Brain microvascular endothelial cell (primary cell): ENCODE results near the gene HOXB6.

Source experiments
- DNase-seq: peaks from one replicate; pipeline ENCODE4 v3.0.0-alpha.2; 2020
- H3K27ac ChIP-seq: fragments of 250-450 bp; sonication (Bioruptor Pico); 2 replicates; pipeline ENCODE4 v1.5.1; 2020; ENCODE audit warnings: mild to moderate bottlenecking, moderate library complexity
- H3K27me3 ChIP-seq: fragments of 250-450 bp; sonication (Bioruptor Pico); replicated peaks from 2 replicates; pipeline ENCODE4 v1.5.1; 2020; ENCODE audit warnings: mild to moderate bottlenecking
- H3K36me3 ChIP-seq: fragments of 250-450 bp; sonication (Bioruptor Pico); replicated peaks from 2 replicates; pipeline ENCODE4 v1.5.1; 2020; ENCODE audit warnings: mild to moderate bottlenecking
- H3K4me3 ChIP-seq: 2 replicates; pipeline ENCODE4 v1.5.1; 2011; ENCODE audit warnings: low read depth, mild to moderate bottlenecking, control low read depth, low read length, moderate library complexity
- CTCF ChIP-seq: IDR thresholded peaks from 2 replicates; pipeline ENCODE4 v1.5.1; 2011; ENCODE audit warnings: low read depth, mild to moderate bottlenecking, moderate library complexity, low read length, control low read depth, inconsistent platforms; ENCODE audit errors: missing control alignments
- in situ Hi-C: cut with HindIII; loops from 2 replicates; pipeline ENCODE4 v1.10.0; 2017; ENCODE audit warnings: low sequenced_read_pairs, low pct_ligation_motif_present

HOXB6 gene

GRCh38 chr17:48645639-48646182 lies 40.9 kb upstream of the HOXB6 start:
- H3K27me3 ChIP-seq = peaks cover 78% of the 10 kb centered on the region
- H3K36me3 ChIP-seq = no peaks in the 10 kb centered on the region
- DNase-seq = no peak
- no peak overlapping the region for H3K4me3 ChIP-seq
- no peak overlapping the region for H3K27ac ChIP-seq
- in situ Hi-C loops = no loop called here
- no peak for TF ChIP-seq CTCF

GRCh38 chr17:48644910-48645557 lies 40.2 kb upstream of the HOXB6 start:
- in situ Hi-C loops = no loop called here
- no peak for TF ChIP-seq CTCF
- H3K36me3 ChIP-seq = no peaks in the 10 kb centered on the region
- peaks cover 85% of the 10 kb centered on the region for H3K27me3 ChIP-seq
- DNase-seq = no peak
- H3K27ac ChIP-seq = no peak overlapping the region
- no peak overlapping the region for H3K4me3 ChIP-seq

GRCh38 chr17:48644159-48644558 lies 39.4 kb upstream of the HOXB6 start:
- DNase-seq = no peak
- in situ Hi-C loops = no loop called here
- H3K36me3 ChIP-seq = no peaks in the 10 kb centered on the region
- no peak overlapping the region for H3K27ac ChIP-seq
- TF ChIP-seq CTCF = no peak
- peaks cover 90% of the 10 kb centered on the region for H3K27me3 ChIP-seq
- no peak overlapping the region for H3K4me3 ChIP-seq

- H3K27me3 ChIP-seq = peaks cover 93% of the 10 kb centered on the region
- TF ChIP-seq CTCF = no peak
Observed at GRCh38 chr17:48643697-48644012, 38.9 kb upstream of the HOXB6 start.

GRCh38 chr17:48642843-48643696 lies 38.3 kb upstream of the HOXB6 start:
- in situ Hi-C loops = no loop called here
- no peak overlapping the region for H3K27ac ChIP-seq
- no peaks in the 10 kb centered on the region for H3K36me3 ChIP-seq
- TF ChIP-seq CTCF = no peak
- H3K4me3 ChIP-seq = no peak overlapping the region
- no peak for DNase-seq
- H3K27me3 ChIP-seq = peaks cover 96% of the 10 kb centered on the region

More at GRCh38 chr17:48643697-48644012, 38.9 kb upstream of the HOXB6 start:
- DNase-seq = no peak
- H3K27ac ChIP-seq = no peak overlapping the region
- no peaks in the 10 kb centered on the region for H3K36me3 ChIP-seq
- in situ Hi-C loops = no loop called here
- H3K4me3 ChIP-seq = no peak overlapping the region
